Stimulated activated CD4-positive, alpha-beta T cell treated with anti-CD3 and anti-CD28 coated beads, TNF-alpha, amount 100 ng/mL, for 24 hours (primary cell): ENCODE data around the gene FBF1.
A peak's percentile ranks its signal among the peaks of the same experiment; 100 is the strongest.
"Not testable (repeated sequence)": the region's sequence is repeated elsewhere in the genome, so short reads cannot be mapped to it uniquely, and the experiment has no call there.

Experiments used
- DNase-seq, 3 experiments: peaks; one replicate each; pipeline ENCODE4 v3.0.0-alpha.2; 2020; ENCODE audit warnings: low read depth in 3 of 3

Gene FBF1

GRCh38 chr17:75876190-75876937, 64.5 kb downstream of the FBF1 start:
- DNase-seq = peak in 1 of 3 experiments; percentile 75

GRCh38 chr17:75875940-75876189, 65.0 kb downstream of the FBF1 start:
- DNase-seq = no peak

GRCh38 chr17:75875182-75875939, 65.5 kb downstream of the FBF1 start:
- DNase-seq = no peak

DNA sequence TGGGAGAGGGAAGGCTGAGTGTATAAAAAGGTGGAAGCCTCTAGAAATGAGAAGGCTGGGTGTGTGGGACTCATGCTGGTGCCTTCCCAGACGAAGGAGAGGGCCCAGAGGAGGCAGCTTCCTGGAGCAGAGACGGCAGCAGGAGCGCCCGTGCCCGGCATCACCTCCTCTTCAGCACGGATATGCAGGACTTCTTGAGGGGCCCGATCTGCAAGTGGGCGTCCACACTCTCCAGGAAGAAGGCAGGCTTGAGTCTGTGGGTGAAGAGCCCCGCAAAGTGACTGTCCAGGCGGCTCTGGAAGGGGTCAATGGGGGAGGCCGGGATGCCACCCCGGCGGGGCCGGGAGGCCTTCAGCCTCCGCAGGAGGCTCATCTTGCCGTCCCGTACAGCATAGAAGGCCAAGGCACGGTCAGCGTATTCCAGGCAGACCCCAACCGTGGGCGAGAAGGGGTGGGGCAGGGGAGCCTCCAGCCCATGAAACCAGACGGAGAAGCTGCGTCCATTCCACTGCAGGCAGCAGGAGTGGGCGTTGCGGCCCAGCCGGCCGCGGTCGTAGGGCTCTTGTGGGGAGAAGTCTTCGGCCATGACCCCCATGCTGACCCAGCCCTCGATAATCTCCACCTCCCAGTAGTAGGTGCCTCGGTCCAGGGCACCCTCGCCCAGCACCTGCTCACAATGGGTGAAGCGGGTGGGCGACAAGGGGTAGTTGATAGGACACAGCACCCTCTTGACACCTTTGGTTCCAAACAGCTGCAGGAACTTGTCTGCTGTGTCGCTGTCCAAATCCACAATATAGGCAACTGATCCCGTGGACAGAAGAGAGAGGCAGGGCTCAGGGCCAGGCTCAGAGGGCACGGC, 66.3 kb downstream of the FBF1 start:
- no peak for DNase-seq

DNA sequence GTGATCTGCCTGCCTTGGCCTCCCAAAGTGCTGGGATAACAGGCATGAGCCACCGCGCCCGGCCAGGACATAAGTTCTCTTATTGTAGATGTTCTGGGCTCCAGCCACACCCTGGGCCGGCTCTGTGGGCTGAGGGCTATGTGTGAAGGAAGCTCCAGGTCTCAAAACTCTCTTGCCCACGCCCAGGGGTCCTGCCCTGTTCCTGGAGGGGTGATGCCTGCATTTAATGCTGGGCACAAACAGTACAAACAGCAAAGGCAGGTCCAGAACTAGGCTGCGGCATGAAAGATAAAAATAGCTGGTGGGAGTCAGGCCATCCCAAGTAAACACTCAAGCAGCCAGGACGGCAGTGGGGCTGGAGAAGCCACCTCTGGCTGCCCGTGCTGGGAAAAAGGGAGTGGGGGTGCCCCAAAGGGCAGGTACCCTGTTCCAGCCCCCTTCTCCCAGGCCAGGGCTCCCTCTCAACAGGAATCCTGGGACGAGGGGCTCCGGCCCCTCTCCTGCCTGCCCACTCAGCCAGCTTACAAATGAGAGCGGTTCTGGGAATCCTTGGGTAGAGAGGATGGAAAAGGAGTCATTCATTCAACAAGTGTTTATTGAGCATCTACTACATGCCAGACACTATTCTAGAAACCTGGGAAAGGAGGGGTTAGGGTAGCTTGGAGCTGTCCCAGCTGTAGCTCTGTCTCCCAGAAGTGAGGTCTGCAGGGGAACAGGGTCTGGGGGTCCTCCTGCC, 67.1 kb downstream of the FBF1 start:
- no peak for DNase-seq

DNA sequence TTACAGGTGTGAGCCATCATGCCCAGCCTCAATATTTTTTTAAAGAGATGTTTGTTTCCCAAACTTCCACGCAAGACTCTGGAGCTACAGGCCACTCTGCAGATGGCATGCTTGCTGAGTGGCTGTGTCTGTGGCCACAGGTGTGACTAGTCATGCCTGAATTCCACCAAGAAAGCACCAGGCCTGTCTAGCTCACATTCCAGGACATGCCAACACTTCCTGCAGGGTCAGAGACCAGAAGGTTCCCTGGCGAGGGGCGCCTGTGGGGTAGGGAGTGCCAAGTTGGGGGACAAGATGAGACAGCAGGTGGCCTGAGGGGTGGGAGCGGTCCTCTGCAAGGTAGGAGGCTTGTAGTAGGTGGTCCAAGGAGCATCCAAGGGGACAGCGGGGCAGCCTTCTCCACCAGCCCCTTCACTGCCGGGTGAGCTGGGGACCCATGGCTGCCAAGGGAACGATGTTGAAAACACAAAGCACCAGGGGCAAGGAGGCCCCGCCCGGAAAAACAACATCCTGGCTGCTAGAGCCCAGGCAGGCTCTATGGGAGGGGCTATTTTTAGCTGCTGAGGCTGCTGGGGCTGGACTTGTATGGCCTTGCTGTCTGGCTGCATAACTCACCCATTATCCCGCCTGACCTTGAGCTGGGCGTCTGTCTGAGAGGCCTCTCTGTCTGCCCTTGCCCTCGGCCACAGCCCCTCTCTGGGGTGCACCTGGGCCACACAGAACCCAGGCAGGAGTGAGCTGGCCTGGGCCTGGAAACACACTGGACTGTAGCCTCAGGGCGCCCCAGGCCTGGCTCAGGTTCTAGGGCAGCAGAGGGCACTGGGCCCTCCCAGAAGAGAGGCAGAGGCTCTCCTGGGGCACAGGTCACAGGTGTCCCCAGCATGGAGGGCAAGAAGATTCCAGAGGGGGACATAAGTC, 68.1 kb downstream of the FBF1 start:
- DNase-seq = no peak

DNA sequence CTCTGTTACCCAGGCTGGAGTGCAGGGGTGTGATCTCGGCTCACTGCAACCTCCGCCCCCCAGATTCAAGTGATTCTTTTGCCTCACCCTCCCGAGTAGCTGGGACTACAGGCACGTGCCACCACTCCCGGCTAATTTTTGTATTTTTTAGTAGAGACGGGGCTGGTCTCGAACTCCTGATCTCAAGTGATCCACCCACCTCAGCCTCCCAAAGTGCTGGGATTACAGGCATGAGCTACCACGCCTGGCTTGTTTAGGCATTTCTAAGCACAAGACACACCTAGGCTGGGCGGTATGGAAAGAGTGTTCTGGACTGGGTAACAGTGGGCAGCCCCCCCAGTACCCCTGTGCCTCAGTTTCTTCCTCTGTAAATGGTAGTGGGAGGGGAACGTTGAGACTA, 70.6 kb downstream of the FBF1 start:
- not testable (repeated sequence) for DNase-seq

DNA sequence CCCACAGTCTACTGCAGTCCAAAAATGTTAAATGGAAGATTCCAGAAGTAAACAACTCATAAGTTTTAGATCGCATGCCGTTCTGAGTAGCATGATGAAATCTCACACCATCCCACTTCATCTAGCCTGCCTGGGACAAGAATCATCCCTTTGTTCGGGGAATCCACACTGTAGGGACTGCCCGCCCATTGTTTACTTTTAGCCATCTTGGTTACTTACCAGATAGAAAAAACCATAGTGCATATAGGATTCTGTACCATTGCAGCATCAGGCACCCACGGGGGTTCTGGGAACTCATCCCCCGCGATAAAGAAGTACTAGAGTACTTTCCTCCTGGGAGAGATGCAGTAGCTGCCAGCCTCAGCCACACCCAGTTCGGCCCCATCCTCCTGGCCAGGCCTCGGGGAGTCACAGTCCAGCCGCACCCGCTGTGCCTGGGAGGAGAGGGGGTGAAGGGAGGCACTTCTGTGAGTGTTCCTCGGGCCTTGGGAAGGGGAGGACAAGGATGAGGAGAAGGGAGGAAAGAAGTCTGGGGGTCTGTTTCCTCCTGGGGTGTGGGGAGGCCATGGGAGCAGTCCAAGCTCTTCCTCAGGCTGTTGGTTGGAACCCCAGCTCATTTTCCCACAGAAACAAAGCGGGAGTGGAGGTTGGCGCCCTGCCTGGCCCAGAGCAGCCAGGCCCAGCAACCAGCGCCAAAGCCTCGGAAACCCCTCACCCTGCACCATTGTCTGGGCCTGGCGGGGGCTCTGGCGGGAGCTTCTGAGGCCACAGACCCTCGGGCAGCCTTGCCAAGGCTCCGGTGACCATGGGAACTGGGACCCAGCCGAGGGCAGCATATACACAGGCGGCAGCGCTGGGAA, 71.3 kb downstream of the FBF1 start:
- no peak for DNase-seq

DNA sequence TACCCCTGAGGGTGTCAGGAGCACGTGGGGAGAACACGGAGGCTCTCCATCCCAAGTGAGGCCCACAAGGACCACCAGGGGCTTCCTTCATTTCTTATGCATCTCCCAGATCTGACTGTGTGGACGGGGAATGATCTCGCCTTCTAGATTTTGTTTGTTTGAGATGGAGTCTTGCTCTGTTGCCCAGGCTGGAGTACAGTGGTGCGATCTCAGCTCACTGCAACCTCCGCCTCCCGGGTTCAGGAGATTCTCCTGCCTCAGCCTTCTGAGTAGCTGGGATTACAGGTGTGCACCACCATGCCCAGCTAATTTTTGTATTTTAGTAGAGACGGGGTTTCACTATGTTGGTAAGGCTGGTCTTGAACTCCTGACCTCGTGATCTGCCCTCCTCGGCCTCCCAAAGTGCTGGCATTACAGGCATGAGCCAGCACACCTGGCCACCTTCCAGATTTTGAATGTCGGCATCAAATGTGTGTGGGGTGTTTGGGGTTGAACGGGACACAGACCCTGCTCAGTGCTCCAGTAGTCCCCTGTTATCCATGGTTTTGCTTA, 72.0 kb downstream of the FBF1 start:
- not testable (repeated sequence) for DNase-seq

- not testable (repeated sequence) for DNase-seq
These were observed 75.2 kb downstream of the FBF1 start for GRCh38 chr17:75865404-75866188.

- not testable (repeated sequence) for DNase-seq
These were observed 76.0 kb downstream of the FBF1 start for GRCh38 chr17:75864887-75865286.

- no peak for DNase-seq
These were observed 76.4 kb downstream of the FBF1 start for GRCh38 chr17:75864448-75864871.

- no peak for DNase-seq
These were observed 78.9 kb downstream of the FBF1 start for GRCh38 chr17:75861927-75862317.
